PC-9 (cell line): ENCODE measurements around the gene EML1.

Experiments
- EZH2 ChIP-seq: fragments of 200-600 bp; sonication (generic); IDR thresholded peaks from 2 replicates; pipeline ENCODE4 v1.8.0; 2017; ENCODE audit warnings: antibody characterized with exemption, low read depth
- TF ChIP-seq, protein P1 (sequence below): fragments of 200-600 bp; sonication (generic); conservative IDR thresholded peaks from 2 replicates; pipeline ENCODE4 v1.6.1; 2017; ENCODE audit warnings: mixed run types, antibody characterized with exemption, mild to moderate bottlenecking, moderate library complexity

DNA sequence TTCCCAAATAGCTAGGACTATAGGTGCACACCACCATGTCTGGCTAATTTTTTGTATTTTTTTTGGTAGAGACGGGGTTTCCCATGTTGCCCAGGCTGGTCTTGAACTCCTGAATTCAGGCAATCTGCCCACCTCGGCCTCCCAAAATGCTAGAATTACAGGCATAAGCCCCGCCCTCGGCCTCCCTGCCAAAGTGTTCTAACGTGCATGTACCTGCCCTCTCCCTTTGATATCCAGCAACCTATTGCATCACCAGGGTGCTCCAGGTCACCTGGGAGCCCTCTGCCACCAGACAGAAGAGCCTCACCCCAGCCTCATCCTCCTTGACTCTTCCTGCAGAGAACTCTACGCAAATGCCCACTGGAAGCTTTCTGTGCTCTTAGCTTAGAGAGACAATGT lies 2.2 kb upstream of the EML1 start:
- TF ChIP-seq, protein P1, sequence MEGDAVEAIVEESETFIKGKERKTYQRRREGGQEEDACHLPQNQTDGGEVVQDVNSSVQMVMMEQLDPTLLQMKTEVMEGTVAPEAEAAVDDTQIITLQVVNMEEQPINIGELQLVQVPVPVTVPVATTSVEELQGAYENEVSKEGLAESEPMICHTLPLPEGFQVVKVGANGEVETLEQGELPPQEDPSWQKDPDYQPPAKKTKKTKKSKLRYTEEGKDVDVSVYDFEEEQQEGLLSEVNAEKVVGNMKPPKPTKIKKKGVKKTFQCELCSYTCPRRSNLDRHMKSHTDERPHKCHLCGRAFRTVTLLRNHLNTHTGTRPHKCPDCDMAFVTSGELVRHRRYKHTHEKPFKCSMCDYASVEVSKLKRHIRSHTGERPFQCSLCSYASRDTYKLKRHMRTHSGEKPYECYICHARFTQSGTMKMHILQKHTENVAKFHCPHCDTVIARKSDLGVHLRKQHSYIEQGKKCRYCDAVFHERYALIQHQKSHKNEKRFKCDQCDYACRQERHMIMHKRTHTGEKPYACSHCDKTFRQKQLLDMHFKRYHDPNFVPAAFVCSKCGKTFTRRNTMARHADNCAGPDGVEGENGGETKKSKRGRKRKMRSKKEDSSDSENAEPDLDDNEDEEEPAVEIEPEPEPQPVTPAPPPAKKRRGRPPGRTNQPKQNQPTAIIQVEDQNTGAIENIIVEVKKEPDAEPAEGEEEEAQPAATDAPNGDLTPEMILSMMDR: no peak
- no peak for TF ChIP-seq EZH2
